Amygdala (tissue), 56 donors: ENCODE measurements around the gene IGLON5.

Source experiments
- DNase-seq, 56 donors: peaks; one replicate each; lab custom pipeline; 2025; lab: John Stamatoyannopoulos, UW

The IGLON5 gene

DNA sequence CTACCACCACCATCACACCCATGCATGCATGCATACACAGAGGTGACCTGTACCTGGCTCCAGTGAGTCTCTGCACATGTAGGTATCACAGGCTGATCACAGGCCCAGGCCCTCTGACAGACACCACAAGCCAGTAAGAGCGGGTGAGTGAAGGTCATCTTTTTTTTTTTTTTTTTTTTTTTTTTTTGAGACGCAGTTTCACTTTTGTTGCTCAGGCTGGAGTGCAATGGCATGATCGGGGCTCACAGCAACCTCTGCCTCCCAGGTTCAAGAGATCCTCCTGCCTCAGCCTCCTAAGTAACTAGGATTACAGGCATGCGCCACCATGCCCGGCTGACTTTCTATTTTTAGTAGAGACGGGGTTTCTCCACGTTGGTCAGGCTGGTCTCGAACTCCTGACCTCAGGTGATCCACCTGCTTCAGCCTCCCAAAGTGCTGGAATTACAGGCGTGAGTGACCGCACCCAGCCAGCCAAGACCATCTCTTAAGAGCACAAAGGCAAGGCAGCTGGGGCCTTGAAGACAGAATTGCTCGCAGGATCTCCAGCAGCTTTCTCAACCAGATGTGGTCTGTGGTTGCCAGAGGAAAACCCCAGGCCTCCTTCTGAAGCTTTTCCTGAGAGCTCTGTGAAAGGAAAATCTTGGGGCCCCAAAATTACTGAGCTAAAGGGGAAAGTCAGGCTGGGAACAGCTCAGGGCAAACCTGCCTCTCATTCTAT lies 64.2 kb downstream of the IGLON5 start:
- no peak for DNase-seq

DNA sequence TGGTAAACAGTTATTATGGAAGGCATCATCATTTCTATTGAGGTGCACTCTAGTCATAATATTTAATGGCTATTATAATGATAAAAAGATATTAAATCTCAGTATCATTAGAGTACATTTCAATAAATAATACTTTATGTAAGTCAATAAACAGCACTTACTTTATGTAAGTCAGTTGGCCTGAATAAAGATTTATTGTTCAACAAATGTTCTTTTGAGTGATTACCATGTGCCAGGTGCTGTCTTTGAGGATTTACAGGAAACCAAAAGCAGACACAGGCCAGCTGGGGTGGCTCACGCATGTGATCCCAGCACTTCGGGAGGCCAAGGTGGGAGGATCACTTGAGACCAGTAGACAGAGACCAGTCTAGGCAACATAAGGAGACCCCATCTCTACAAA lies 66.0 kb downstream of the IGLON5 start:
- DNase-seq = no peak

DNA sequence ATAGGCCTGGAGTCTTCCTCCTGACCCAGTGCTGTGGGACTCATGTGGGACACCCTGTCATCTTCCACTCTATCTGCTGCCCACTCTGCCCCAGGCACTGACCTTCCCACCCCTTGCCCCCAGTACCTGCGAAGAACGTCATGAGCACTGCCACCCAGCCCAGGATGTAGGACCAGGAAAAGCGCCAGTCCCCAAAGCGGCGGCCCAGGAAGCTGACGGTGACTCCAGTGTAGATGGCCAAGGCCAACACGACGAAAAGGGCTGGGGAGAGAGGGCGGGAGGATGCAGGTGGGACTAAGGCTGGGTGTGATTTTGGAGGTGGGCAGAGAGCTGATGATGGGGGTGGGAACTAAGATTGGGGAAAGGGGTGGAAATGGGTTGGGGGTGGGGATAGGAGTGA lies 68.9 kb downstream of the IGLON5 start:
- no peak for DNase-seq
